Activated naive CD8-positive, alpha-beta T cell (primary cell): Measurements from ENCODE around the gene F3.

ENCODE experiments used
- H3K27ac Mint-ChIP-seq: one replicate; pipeline ENCODE4 v1.8.0; 2021; ENCODE audit warnings: mixed read lengths
- H3K27me3 Mint-ChIP-seq: one replicate; pipeline ENCODE4 v1.8.0; 2021; ENCODE audit warnings: mixed read lengths
- H3K36me3 Mint-ChIP-seq: one replicate; pipeline ENCODE4 v1.8.0; 2021; ENCODE audit warnings: mixed read lengths
- H3K4me1 Mint-ChIP-seq: one replicate; pipeline ENCODE4 v1.8.0; 2021; ENCODE audit warnings: low read depth, mixed read lengths
- H3K4me3 Mint-ChIP-seq: one replicate; pipeline ENCODE4 v1.8.0; 2021; ENCODE audit warnings: mild to moderate bottlenecking, mixed read lengths
- H3K9me3 Mint-ChIP-seq: one replicate; pipeline ENCODE4 v1.8.0; 2021; ENCODE audit warnings: low read depth, mixed read lengths

Gene F3

DNA sequence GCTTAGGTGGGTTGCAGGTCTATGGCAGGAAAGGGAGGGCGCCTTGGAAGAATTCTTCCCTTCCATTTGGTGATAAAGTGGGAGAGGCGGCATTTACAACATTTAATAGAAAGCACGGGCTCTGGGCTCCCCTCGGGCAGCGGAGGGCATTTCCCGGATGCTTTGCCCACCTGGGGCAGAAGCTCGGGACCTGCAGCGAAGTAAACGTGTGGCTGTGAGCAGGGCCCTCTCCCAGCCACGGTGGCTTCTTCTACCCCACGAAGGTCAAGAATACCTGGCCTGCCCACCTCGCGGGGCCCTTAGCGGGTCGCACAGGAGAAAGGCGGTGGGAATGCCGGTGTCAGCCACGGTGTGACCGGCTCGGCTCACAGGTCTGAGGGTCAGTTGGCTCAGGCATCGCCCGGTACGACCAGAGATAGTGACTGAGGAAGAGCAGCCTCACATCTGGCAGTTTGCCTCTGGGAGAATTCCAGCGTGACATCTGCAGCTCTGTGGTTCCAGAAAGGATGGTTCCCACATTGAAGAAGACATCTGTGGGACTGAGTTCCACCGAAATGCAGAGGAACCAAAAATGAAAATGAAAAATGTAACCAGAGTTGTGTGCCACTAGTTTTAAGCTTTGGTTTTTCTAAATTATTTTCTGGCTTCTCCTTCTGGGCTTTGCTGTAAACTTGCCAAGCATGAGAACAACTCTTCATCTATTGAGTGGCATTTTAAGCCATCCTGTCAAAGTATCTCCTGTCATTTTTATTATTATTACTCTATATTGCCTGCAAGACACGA, 720 bp upstream of the F3 start:
- Mint-ChIP-seq H3K27me3 (peaks cover 36% of the 10 kb centered on the region), H3K4me1 (peaks cover 18% of the 10 kb centered on the region), H3K9me3 (no peaks in the 10 kb centered on the region), H3K4me3 (peak overlapping the region; percentile 86), H3K36me3 (no peaks in the 10 kb centered on the region), H3K27ac (no peak overlapping the region)

DNA sequence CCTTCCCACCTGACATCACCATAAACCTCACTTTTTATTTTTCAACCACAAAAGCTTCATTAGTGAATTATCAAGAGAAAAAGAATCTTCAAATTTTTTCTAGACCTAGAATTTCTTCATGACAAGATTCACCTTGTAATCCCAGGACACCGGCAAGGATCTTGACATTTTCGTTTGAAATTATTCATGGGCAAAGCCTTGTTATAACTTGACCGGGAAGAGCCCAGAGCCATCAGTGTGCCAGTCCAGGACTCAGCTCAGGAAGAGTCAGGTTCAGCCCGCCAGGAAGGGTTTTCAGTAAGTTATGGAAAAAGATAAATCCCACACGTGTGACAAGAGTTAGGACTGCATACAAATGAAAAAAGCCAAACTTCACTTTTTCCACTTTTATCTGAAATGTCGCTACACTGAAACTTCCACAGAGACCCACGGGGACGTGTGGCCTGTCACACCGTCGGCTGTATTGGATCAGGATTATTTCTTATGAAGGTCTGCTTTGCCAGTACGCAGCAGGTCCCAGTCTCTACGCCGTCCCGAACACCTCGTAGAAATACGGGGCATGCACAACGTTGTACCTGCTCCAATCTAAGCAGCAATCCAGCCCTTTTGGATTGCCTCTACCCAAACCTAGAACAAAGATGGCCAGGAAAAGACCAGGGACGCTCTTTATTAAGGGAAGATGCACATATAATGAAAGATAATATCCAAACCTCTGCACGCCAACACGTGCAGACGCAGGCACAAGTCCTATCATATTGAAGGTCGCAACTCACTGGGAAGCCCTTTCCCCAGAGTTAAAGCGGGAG, 916 bp downstream of the F3 start:
- Mint-ChIP-seq H3K4me3 (peak overlapping the region; percentile 78), H3K4me1 (peaks cover 18% of the 10 kb centered on the region), H3K36me3 (no peaks in the 10 kb centered on the region), H3K9me3 (no peaks in the 10 kb centered on the region), H3K27ac (peak overlapping the region; percentile 2), H3K27me3 (peaks cover 38% of the 10 kb centered on the region)

- Mint-ChIP-seq H3K27me3 (peaks cover 36% of the 10 kb centered on the region), H3K36me3 (no peaks in the 10 kb centered on the region), H3K27ac (no peak overlapping the region), H3K4me3 (no peak overlapping the region), H3K4me1 (peaks cover 18% of the 10 kb centered on the region), H3K9me3 (no peaks in the 10 kb centered on the region)
These were observed 2.1 kb downstream of the F3 start for GRCh38 chr1:94539496-94539895.

DNA sequence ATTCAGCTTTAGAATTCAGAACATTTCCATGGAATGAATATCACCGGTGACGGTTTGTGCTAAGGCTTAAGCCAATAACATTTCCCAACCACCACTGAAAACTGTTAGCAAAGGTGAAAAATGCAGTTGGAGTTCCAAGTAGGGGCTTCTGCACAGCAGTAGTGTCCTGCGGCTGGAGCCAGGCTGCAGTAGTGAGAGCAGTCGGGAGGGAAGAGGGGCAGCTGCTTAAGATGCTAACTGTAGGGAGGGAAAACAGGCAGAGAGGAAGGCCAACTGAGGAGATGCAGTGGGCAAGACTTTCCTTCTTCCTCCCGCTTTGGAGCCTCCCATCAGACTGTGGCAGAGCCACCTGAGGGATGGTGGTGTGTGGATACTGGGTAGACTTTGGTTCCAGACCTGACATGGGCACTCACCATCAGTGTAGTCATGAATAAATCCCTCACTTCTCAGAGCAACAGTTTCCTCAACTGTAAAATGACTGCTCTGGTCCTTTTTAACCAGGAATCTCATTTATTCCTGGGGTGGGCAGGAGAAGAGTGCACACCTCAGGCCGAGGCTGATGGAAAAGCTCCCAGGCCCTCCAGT, 3.2 kb downstream of the F3 start:
- Mint-ChIP-seq H3K27ac (no peak overlapping the region), H3K36me3 (no peaks in the 10 kb centered on the region), H3K4me3 (no peak overlapping the region), H3K9me3 (no peaks in the 10 kb centered on the region), H3K4me1 (peaks cover 18% of the 10 kb centered on the region), H3K27me3 (peaks cover 31% of the 10 kb centered on the region)

- Mint-ChIP-seq H3K4me3 (no peak overlapping the region), H3K27me3 (peaks cover 31% of the 10 kb centered on the region), H3K27ac (no peak overlapping the region), H3K9me3 (no peaks in the 10 kb centered on the region), H3K36me3 (no peaks in the 10 kb centered on the region), H3K4me1 (peaks cover 9% of the 10 kb centered on the region)
These were observed 4.3 kb downstream of the F3 start for GRCh38 chr1:94537254-94537653.

DNA sequence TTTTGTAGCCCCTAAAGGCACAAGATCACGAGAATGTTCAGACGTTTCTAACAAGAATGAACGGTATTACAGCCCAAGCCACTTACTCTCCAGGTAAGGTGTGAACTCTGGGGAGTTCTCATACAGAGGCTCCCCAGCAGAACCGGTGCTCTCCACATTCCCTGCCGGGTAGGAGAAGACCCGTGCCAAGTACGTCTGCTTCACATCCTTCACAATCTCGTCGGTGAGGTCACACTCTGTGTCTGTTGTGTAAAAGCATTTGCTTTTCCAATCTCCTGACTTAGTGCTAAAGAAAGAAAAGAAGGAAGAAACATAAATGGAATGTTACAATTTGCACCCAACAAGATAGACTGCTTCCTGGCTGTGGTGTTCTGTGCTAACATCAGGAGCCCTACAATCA, 5.7 kb downstream of the F3 start:
- no peak overlapping the region for H3K4me3 Mint-ChIP-seq
- peaks cover 2% of the 10 kb centered on the region for H3K4me1 Mint-ChIP-seq
- H3K27me3 Mint-ChIP-seq = peaks cover 29% of the 10 kb centered on the region
- no peaks in the 10 kb centered on the region for H3K36me3 Mint-ChIP-seq
- H3K27ac Mint-ChIP-seq = no peak overlapping the region
- H3K9me3 Mint-ChIP-seq = no peaks in the 10 kb centered on the region

DNA sequence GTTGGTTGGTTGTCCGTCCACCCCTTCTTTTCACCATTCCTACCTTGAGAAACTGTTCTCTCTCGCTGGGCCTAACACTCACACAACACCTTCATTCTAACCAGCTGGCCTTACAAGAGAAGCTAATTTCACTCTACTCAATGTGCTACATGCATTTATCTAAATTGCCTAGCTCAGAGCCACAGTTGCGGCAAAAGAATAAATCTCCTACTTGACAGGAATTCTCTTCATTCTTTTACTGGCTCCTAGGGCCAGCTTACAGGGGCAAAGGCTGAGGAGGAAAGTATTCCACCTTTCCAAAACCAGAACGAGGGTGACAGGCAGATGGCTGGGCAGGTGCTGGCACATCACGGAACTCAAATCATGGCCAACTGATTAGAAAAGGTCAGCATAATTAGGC, 6.5 kb downstream of the F3 start:
- H3K9me3 Mint-ChIP-seq = no peaks in the 10 kb centered on the region
- H3K36me3 Mint-ChIP-seq = no peaks in the 10 kb centered on the region
- H3K27me3 Mint-ChIP-seq = peaks cover 25% of the 10 kb centered on the region
- no peak overlapping the region for H3K27ac Mint-ChIP-seq
- H3K4me3 Mint-ChIP-seq = no peak overlapping the region
- H3K4me1 Mint-ChIP-seq = no peaks in the 10 kb centered on the region

DNA sequence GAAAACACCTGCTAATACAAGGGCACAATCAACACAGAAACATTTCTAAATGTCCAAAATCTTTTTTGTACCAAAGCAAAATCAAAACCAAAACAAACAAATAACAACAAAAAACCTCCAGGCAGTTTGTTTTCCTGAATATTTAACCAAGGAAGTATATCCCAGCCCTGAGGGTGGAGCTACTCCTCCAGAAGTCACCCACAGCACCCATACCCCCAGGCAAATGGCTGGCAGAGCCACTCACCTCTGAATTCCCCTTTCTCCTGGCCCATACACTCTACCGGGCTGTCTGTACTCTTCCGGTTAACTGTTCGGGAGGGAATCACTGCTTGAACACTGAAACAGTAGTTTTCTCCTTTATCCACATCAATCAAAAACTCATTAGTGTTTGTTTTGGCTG, 9.5 kb downstream of the F3 start:
- no peaks in the 10 kb centered on the region for H3K36me3 Mint-ChIP-seq
- H3K9me3 Mint-ChIP-seq = no peaks in the 10 kb centered on the region
- no peak overlapping the region for H3K4me3 Mint-ChIP-seq
- H3K4me1 Mint-ChIP-seq = no peaks in the 10 kb centered on the region
- H3K27me3 Mint-ChIP-seq = peaks cover 12% of the 10 kb centered on the region
- H3K27ac Mint-ChIP-seq = no peak overlapping the region

- Mint-ChIP-seq H3K4me3 (no peak overlapping the region), H3K27ac (no peak overlapping the region), H3K4me1 (no peaks in the 10 kb centered on the region), H3K9me3 (no peaks in the 10 kb centered on the region), H3K36me3 (no peaks in the 10 kb centered on the region), H3K27me3 (peaks cover 9% of the 10 kb centered on the region)
These were observed 9.9 kb downstream of the F3 start for GRCh38 chr1:94531664-94532063.

DNA sequence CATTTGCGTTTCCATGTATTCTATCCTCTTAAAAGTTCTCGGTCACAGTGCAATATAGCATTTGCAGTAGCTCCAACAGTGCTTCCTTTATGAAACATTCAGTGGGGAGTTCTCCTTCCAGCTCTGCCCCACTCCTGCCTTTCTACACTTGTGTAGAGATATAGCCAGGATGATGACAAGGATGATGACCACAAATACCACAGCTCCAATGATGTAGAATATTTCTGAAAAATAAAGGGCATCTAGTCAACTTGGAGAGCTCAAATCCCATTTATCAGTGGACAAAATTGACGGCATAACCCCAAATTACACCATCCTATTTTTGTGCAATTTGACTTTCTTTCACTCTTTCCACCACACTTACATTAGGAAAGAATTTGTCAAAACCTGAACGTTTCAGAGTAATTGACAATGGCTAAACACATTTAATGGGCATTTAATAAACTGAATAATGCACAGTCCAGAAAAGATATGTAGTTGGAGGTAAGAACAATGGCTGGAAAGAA, 11.1 kb downstream of the F3 start:
- Mint-ChIP-seq H3K27ac (no peak overlapping the region), H3K4me3 (no peak overlapping the region), H3K4me1 (no peaks in the 10 kb centered on the region), H3K36me3 (no peaks in the 10 kb centered on the region), H3K27me3 (peaks cover 6% of the 10 kb centered on the region), H3K9me3 (no peaks in the 10 kb centered on the region)

GRCh38 chr1:94529416-94529815, 12.1 kb downstream of the F3 start:
- Mint-ChIP-seq H3K27ac (no peak overlapping the region), H3K36me3 (no peaks in the 10 kb centered on the region), H3K9me3 (no peaks in the 10 kb centered on the region), H3K4me1 (no peaks in the 10 kb centered on the region), H3K4me3 (no peak overlapping the region), H3K27me3 (peaks cover 3% of the 10 kb centered on the region)

GRCh38 chr1:94528826-94529225, 12.7 kb downstream of the F3 start:
- Mint-ChIP-seq H3K4me3 (no peak overlapping the region), H3K36me3 (no peaks in the 10 kb centered on the region), H3K27ac (no peak overlapping the region), H3K9me3 (no peaks in the 10 kb centered on the region), H3K4me1 (no peaks in the 10 kb centered on the region), H3K27me3 (peaks cover 2% of the 10 kb centered on the region)

GRCh38 chr1:94528299-94528698, 13.3 kb downstream of the F3 start:
- no peaks in the 10 kb centered on the region for H3K4me1 Mint-ChIP-seq
- no peak overlapping the region for H3K27ac Mint-ChIP-seq
- H3K27me3 Mint-ChIP-seq = peaks cover 2% of the 10 kb centered on the region
- no peaks in the 10 kb centered on the region for H3K36me3 Mint-ChIP-seq
- no peaks in the 10 kb centered on the region for H3K9me3 Mint-ChIP-seq
- H3K4me3 Mint-ChIP-seq = no peak overlapping the region

DNA sequence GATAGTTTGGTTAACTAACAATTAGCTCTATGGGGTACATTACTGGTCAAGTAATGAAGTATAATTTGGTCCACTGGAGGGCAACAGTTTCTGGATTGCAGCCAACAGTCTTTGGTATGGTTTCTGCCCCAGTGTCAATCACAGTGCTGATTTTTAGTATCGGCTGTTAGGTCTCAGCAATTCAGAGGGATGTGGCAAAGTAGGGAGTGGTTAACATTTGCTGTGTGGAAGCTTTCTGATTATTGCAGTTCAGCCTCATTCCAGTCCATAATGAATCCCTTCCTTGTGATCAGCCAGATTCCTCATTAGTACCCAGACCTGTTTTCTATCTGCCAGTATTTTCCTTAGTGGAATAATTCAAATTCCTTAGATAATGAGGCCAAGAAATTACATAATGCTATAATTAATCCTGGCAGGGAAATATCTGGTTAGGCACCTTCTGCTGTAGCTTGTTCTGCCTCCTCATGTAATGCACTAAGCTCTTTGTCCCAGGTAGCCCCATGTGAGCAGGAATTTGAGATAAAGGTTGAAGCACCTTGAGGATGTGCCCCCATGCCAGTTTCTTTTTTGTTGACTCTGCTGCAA, 14.0 kb downstream of the F3 start:
- Mint-ChIP-seq H3K9me3 (no peaks in the 10 kb centered on the region), H3K27me3 (peaks cover 2% of the 10 kb centered on the region), H3K27ac (no peak overlapping the region), H3K4me1 (no peaks in the 10 kb centered on the region), H3K36me3 (no peaks in the 10 kb centered on the region), H3K4me3 (no peak overlapping the region)
